Endothelial cell of umbilical vein (primary cell): ENCODE data around the gene CYFIP1. TPM values are rescaled to one million over a fixed set of nuclear protein-coding genes. Genes with fewer than 3 reads are reported as not detected.

Source experiments
- BruUV-seq: library from RNA; stranded (reverse); fragments of 400-500 nt; replicated peaks from 2 replicates; lab custom pipeline; 2021; lab: Mats Ljungman, UMichigan
- CTCF ChIA-PET: fragments of 300-600, 350-600 bp; sonication (Branson Sonifier 250); formaldehyde crosslinking; loops from one replicate; lab custom pipeline; 2021; ENCODE audit warnings: antibody characterized with exemption, inconsistent platforms; lab: Charles Lee
- POLR2A ChIA-PET: fragments of 300-600, 350-600 bp; sonication (Branson Sonifier 250); formaldehyde crosslinking; loops from one replicate; lab custom pipeline; 2021; ENCODE audit warnings: antibody characterized with exemption, inconsistent platforms; lab: Charles Lee
- DNase-seq: peaks from one replicate; pipeline ENCODE4 v3.0.0-alpha.2; 2011; ENCODE audit warnings: low read depth, low spot score
- FAIRE-seq: peaks from 2 replicates; lab custom pipeline; 2011; peaks lifted over from hg19 to GRCh38; lab: Jason Lieb, UNC
- H2AFZ ChIP-seq: 2 replicates; pipeline ENCODE4 v1.6.0; 2012; ENCODE audit warnings: low read depth, low read length, control low read depth, inconsistent platforms
- H3K27ac ChIP-seq: 2 replicates; pipeline ENCODE4 v1.5.1; 2011; ENCODE audit warnings: low read depth, mild to moderate bottlenecking, control low read depth, low read length, moderate library complexity; ENCODE audit not compliant: insufficient read depth
- H3K27me3 ChIP-seq, 2 experiments: 2 replicates each; pipeline versions ENCODE4 v1.6.0 to v1.6.1; 2011; ENCODE audit warnings: low read length in 2 of 2, mixed read lengths in 1 of 2; ENCODE audit not compliant: control insufficient read depth in 2 of 2, insufficient read depth in 2 of 2
- H3K36me3 ChIP-seq, 2 experiments: 2 replicates in 1 of 2; 3 replicates in 1 of 2; pipeline ENCODE4 v1.5.1; 2011; ENCODE audit warnings: low read length in 2 of 2, mild to moderate bottlenecking in 1 of 2, moderate library complexity in 1 of 2; ENCODE audit not compliant: control insufficient read depth in 2 of 2, insufficient read depth in 2 of 2; ENCODE audit errors: extremely low read depth in 1 of 2
- H3K4me1 ChIP-seq: 3 replicates; pipeline ENCODE4 v1.5.1; 2011; ENCODE audit warnings: mild to moderate bottlenecking, low read length; ENCODE audit not compliant: control insufficient read depth, insufficient read depth; ENCODE audit errors: extremely low read depth
- H3K4me2 ChIP-seq: 2 replicates; pipeline ENCODE4 v1.6.1; 2011; ENCODE audit warnings: low read length, control low read depth, mixed read lengths; ENCODE audit not compliant: insufficient read depth
- H3K4me3 ChIP-seq, 3 experiments: fragments of 200-600 bp in 1 of 3; sonication (generic), shearing (Covaris generic) in 1 of 3; replicated peaks in 1 of 3; 2 replicates each; pipeline ENCODE4 v1.5.1; 2011 to 2016; ENCODE audit warnings: control low read depth in 3 of 3, low read length in 3 of 3, mild to moderate bottlenecking in 2 of 3, inconsistent platforms in 1 of 3, low read depth in 1 of 3, moderate library complexity in 1 of 3; ENCODE audit not compliant: insufficient read depth in 1 of 3
- H3K79me2 ChIP-seq: 2 replicates; pipeline ENCODE4 v1.6.0; 2012; ENCODE audit warnings: low read length, inconsistent platforms; ENCODE audit not compliant: control insufficient read depth, insufficient read depth
- H3K9ac ChIP-seq: replicated peaks from 2 replicates; pipeline ENCODE3; 2011; ENCODE audit warnings: low read length, control low read depth; ENCODE audit not compliant: insufficient read depth; ENCODE audit errors: extremely low read depth
- H3K9me1 ChIP-seq: replicated peaks from 3 replicates; pipeline ENCODE4 v1.6.0; 2011; ENCODE audit warnings: mild to moderate bottlenecking, low read length; ENCODE audit not compliant: control insufficient read depth, insufficient read depth; ENCODE audit errors: extremely low read depth
- H3K9me3 ChIP-seq: replicated peaks from 2 replicates; pipeline ENCODE4 v1.5.1; 2012; ENCODE audit warnings: low read length, inconsistent platforms; ENCODE audit not compliant: control insufficient read depth, insufficient read depth
- H4K20me1 ChIP-seq: replicated peaks from 2 replicates; pipeline ENCODE3; 2011; ENCODE audit warnings: mild to moderate bottlenecking, low read length; ENCODE audit not compliant: control insufficient read depth, insufficient read depth; ENCODE audit errors: extremely low read depth
- CTCF ChIP-seq, 2 donors: IDR thresholded peaks; 1 replicate in 1 of 2; 2 replicates in 1 of 2; pipeline ENCODE4 v1.5.1; 2011; ENCODE audit warnings: low read length in 2 of 2, mild to moderate bottlenecking in 2 of 2, moderate library complexity in 2 of 2, control low read depth in 1 of 2, inconsistent platforms in 1 of 2, low read depth in 1 of 2; ENCODE audit not compliant: insufficient read depth in 1 of 2; ENCODE audit errors: extremely low read depth in 1 of 2
- EZH2 ChIP-seq: IDR thresholded peaks from 2 replicates; pipeline ENCODE4 v1.6.1; 2012; ENCODE audit warnings: borderline replicate concordance, low read depth, mild to moderate bottlenecking, moderate library complexity, low read length, inconsistent platforms; ENCODE audit not compliant: severe bottlenecking
- FOS ChIP-seq: IDR thresholded peaks from 2 replicates; pipeline ENCODE4 v1.6.1; 2011; ENCODE audit warnings: mild to moderate bottlenecking, low read length, moderate library complexity, borderline replicate concordance; ENCODE audit not compliant: insufficient read depth
- GATA2 ChIP-seq: IDR thresholded peaks from 2 replicates; pipeline ENCODE4 v1.7.0; 2011; ENCODE audit warnings: low read depth, mild to moderate bottlenecking, moderate library complexity, mixed read lengths, low read length; ENCODE audit not compliant: insufficient read length, insufficient read depth
- JUN ChIP-seq: IDR thresholded peaks from 2 replicates; pipeline ENCODE4 v1.6.1; 2011; ENCODE audit warnings: borderline replicate concordance, low read depth; ENCODE audit not compliant: insufficient read length, insufficient read depth
- MAX ChIP-seq: IDR thresholded peaks from 2 replicates; pipeline ENCODE4 v1.6.1; 2011; ENCODE audit not compliant: insufficient read depth, insufficient read length
- MYC ChIP-seq: IDR thresholded peaks from one replicate; pipeline ENCODE4 v1.6.1; 2011; ENCODE audit warnings: mild to moderate bottlenecking, low read depth, low read length
- POLR2A ChIP-seq: IDR thresholded peaks from 2 replicates; pipeline ENCODE4 v1.6.1; 2012; ENCODE audit warnings: low read depth, mild to moderate bottlenecking, control low read depth, low read length
- POLR2AphosphoS5 ChIP-seq: IDR thresholded peaks from 2 replicates; pipeline ENCODE4 v1.6.1; 2012; ENCODE audit warnings: low read depth, mild to moderate bottlenecking, control low read depth, low read length, moderate library complexity; ENCODE audit not compliant: insufficient read depth
- dilution Hi-C: fragments of 300-500 bp; cut with MboI; formaldehyde crosslinking; loops from one replicate; pipeline ENCODE4 v1.15.0; 2019; ENCODE audit warnings: low sequenced_read_pairs; ENCODE audit not compliant: extremely low pct_ligation_motif_present
- intact Hi-C: fragments of 100-400 bp; cut with micrococcal nuclease; formaldehyde crosslinking; loops from one replicate; pipeline ENCODE4 v1.10.0; 2022
- polyA plus RNA-seq, 4 experiments: library from polyadenylated mRNA; depleted of rRNA in 3 of 4; stranded (reverse) in 3 of 4; unstranded in 1 of 4; fragments of >200 nt; gene quantifications; 2 replicates each; pipeline versions ENCODE4 v1.2.1 to v1.2.3, GENCODE V29; 2011 to 2012; ENCODE audit warnings: missing spikeins in 1 of 4
- total RNA-seq: library from RNA; stranded (reverse); gene quantifications from 2 replicates; pipeline ENCODE4 v1.2.3, GENCODE V29; 2021

Gene CYFIP1
- total and polyA plus RNA-seq, 2 donors (not counting 3 experiments of a cell fraction or from before 2014, with no cell fraction given), result 81.4 to 158 TPM

GRCh38 chr15:22866079-22866478 lies 114.1 kb downstream of the CYFIP1 start:
- no peaks in the 10 kb centered on the region for H3K27me3 ChIP-seq
- peaks cover 20% of the 10 kb centered on the region for H3K79me2 ChIP-seq
- BruUV-seq, result no TSS peak
- H3K27ac ChIP-seq, result no peak overlapping the region
- ChIA-PET CTCF (interaction anchor here (0.6 kb wide), 1 partner anchor 9 kb away, joined by 3 read pairs; no protein-coding TSS in a partner anchor), POLR2A (no interaction called here)
- dilution Hi-C loops, result no loop called here
- intact Hi-C loops, result no loop called here
- no peaks in the 10 kb centered on the region for H3K9me3 ChIP-seq
- H3K9ac ChIP-seq, result no peak overlapping the region
- H3K36me3 ChIP-seq, result peaks cover 21 to 32% of the 10 kb centered on the region in 2 experiments
- DNase-seq (no peak), FAIRE-seq (no peak)
- no peaks in the 10 kb centered on the region for H3K9me1 ChIP-seq
- no peak for TF ChIP-seq MAX
- TF ChIP-seq EZH2, result no peak
- no peak for TF ChIP-seq POLR2A
- no peaks in the 10 kb centered on the region for H4K20me1 ChIP-seq
- H3K4me3 ChIP-seq, result no peak overlapping the region
- no peak overlapping the region for H3K4me2 ChIP-seq
- H3K4me1 ChIP-seq, result no peaks in the 10 kb centered on the region
- H2AFZ ChIP-seq, result no peak overlapping the region

- Histone ChIP-seq H3K9me3 (no peaks in the 10 kb centered on the region), H4K20me1 (no peaks in the 10 kb centered on the region), H3K4me3 (no peak overlapping the region), H3K4me1 (no peaks in the 10 kb centered on the region), H3K4me2 (no peak overlapping the region), H2AFZ (no peak overlapping the region), H3K9me1 (no peaks in the 10 kb centered on the region), H3K9ac (no peak overlapping the region), H3K27ac (no peak overlapping the region), H3K27me3 (no peaks in the 10 kb centered on the region), H3K79me2 (peaks cover 22% of the 10 kb centered on the region), H3K36me3 (peaks cover 13 to 32% of the 10 kb centered on the region in 2 experiments)
- CTCF ChIA-PET, result no interaction called here
- dilution Hi-C loops, result no loop called here
- no peak for TF ChIP-seq JUN
- no peak for TF ChIP-seq EZH2
- TF ChIP-seq POLR2AphosphoS5, result no peak
- no peak for TF ChIP-seq FOS
- TF ChIP-seq POLR2A, result no peak
- TF ChIP-seq CTCF (IDR thresholded peaks at IDR 0.05; ENCODE audit: extremely low read depth in 1 of 2, insufficient read depth in 1 of 2, low read depth in 1 of 2, low read length in 2 of 2), result no peak
- no peak for TF ChIP-seq GATA2
- no peak for TF ChIP-seq MAX
- no peak for TF ChIP-seq MYC
- DNase-seq (no peak), FAIRE-seq (no peak)
- POLR2A ChIA-PET, result no interaction called here
- BruUV-seq, result no TSS peak
- intact Hi-C loops, result no loop called here
These were observed 116.8 kb downstream of the CYFIP1 start for GRCh38 chr15:22863356-22863755.
